ENCODE measurements around the gene RGS14. TPM values are rescaled to one million over a fixed set of nuclear protein-coding genes. Genes with fewer than 3 reads are reported as not detected.

The RGS14 gene
- total and polyA plus RNA-seq, 2 donors (not counting 3 experiments of a cell fraction or from before 2014, with no cell fraction given), result 4.3 to 7.3 TPM

DNA sequence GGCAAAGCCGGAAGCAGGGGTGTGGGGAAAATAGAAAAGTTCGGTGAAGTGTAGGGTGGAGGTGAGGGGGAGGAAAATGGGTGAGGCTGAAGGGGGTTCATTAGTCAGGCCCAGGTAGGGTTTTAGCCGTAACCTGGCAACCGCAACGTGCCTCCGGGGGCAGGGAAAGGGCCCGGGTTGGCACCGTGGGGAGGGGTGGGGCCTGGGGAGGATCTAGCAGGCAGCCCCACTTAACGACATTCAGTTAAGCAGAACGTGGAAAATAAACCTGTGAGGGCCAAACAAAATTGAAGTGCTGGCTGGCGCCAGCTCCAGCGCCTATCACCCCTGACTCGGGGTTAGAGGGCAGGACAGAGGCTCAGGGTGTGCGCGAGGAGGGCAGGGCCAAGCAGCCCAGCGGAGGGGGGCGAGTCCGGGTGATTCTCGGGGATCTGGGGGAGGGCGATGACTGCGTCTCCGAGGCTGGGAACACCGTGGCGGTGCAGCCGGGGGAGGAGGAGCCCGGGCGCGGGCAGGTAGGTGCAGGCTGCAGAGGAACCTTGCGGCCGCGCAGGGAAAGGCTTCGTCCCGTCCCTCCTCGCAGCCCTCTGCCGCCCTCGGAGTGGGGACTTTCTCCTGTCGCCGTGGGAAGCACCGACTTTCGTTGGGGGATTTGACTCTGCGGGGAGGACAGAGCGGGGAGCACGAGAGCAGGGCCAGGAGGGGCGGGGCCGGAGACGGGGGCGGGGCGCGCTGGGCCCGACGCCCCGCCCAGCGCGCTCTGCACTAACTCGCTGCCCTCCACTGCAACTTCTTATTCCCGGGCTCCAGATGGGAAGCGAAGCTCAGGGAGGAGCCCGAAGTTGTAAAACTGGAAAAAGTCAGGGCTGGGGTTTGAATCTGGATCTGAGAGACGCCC lies 5.1 kb downstream of the RGS14 start:
- BruUV-seq (replicated peaks), result no TSS peak
- H3K27ac ChIP-seq (ENCODE audit: insufficient read depth, low read depth, low read length), result no peak overlapping the region
- no peak for TF ChIP-seq POLR2AphosphoS5 (IDR thresholded peaks at IDR 0.05; ENCODE audit: insufficient read depth, low read depth, low read length)
- TF ChIP-seq FOS (IDR thresholded peaks at IDR 0.05; ENCODE audit: borderline replicate concordance, insufficient read depth, low read length), result no peak
- no peak for TF ChIP-seq POLR2A (IDR thresholded peaks at IDR 0.05; ENCODE audit: low read depth, low read length)
- TF ChIP-seq, protein P1, sequence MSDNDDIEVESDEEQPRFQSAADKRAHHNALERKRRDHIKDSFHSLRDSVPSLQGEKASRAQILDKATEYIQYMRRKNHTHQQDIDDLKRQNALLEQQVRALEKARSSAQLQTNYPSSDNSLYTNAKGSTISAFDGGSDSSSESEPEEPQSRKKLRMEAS (IDR thresholded peaks at IDR 0.05; ENCODE audit: insufficient read depth, insufficient read length), result no peak
- no peak for TF ChIP-seq JUN (IDR thresholded peaks at IDR 0.05; ENCODE audit: borderline replicate concordance, insufficient read depth, insufficient read length, low read depth)
- TF ChIP-seq MYC (IDR thresholded peaks at IDR 0.05; ENCODE audit: low read depth, low read length), result no peak
- TF ChIP-seq, protein P2, sequence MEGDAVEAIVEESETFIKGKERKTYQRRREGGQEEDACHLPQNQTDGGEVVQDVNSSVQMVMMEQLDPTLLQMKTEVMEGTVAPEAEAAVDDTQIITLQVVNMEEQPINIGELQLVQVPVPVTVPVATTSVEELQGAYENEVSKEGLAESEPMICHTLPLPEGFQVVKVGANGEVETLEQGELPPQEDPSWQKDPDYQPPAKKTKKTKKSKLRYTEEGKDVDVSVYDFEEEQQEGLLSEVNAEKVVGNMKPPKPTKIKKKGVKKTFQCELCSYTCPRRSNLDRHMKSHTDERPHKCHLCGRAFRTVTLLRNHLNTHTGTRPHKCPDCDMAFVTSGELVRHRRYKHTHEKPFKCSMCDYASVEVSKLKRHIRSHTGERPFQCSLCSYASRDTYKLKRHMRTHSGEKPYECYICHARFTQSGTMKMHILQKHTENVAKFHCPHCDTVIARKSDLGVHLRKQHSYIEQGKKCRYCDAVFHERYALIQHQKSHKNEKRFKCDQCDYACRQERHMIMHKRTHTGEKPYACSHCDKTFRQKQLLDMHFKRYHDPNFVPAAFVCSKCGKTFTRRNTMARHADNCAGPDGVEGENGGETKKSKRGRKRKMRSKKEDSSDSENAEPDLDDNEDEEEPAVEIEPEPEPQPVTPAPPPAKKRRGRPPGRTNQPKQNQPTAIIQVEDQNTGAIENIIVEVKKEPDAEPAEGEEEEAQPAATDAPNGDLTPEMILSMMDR (IDR thresholded peaks at IDR 0.05; ENCODE audit: extremely low read depth in 1 of 2, insufficient read depth in 1 of 2, low read depth in 1 of 2, low read length in 2 of 2), result no peak
- no peak for TF ChIP-seq GATA2 (IDR thresholded peaks at IDR 0.05; ENCODE audit: insufficient read depth, insufficient read length, low read depth, low read length)
- TF ChIP-seq EZH2 (IDR thresholded peaks at IDR 0.05; ENCODE audit: borderline replicate concordance, low read depth, low read length, severe bottlenecking), result no peak
- no peak overlapping the region for H3K9ac ChIP-seq (replicated peaks; ENCODE audit: extremely low read depth, insufficient read depth, low read length)
- no peaks in the 10 kb centered on the region for H3K36me3 ChIP-seq (ENCODE audit: control insufficient read depth in 2 of 2, extremely low read depth in 1 of 2, insufficient read depth in 2 of 2, low read length in 2 of 2)
- H3K9me3 ChIP-seq (replicated peaks; ENCODE audit: control insufficient read depth, insufficient read depth, low read length), result no peaks in the 10 kb centered on the region
- peaks cover 25% of the 10 kb centered on the region for H3K4me1 ChIP-seq (ENCODE audit: control insufficient read depth, extremely low read depth, insufficient read depth, low read length)
- H3K4me3 ChIP-seq (replicated peaks in 1 of 3; ENCODE audit: insufficient read depth in 1 of 3, low read depth in 1 of 3, low read length in 3 of 3), result peak overlapping the region in 2 of 3 experiments; percentile 17 to 24
- FAIRE-seq (peak; percentile 77), DNase-seq (ENCODE audit: low read depth, low spot score) (peak; percentile 53)
- ChIA-PET POLR2A (no interaction called here), CTCF (interaction anchor here (1.0 to 1.8 kb wide), 2 partner anchors 11 to 27 kb away, joined by 3 to 9 read pairs; partner anchors contain the start of gene LMAN2)
- H4K20me1 ChIP-seq (replicated peaks; ENCODE audit: control insufficient read depth, extremely low read depth, insufficient read depth, low read length), result no peaks in the 10 kb centered on the region
- H3K4me2 ChIP-seq (ENCODE audit: insufficient read depth, low read length), result peak overlapping the region; percentile 57
- no peaks in the 10 kb centered on the region for H3K27me3 ChIP-seq (ENCODE audit: control insufficient read depth in 2 of 2, insufficient read depth in 2 of 2, low read length in 2 of 2)
- peak overlapping the region; percentile 89 for H2AFZ ChIP-seq (ENCODE audit: low read depth, low read length)
- no peaks in the 10 kb centered on the region for H3K79me2 ChIP-seq (ENCODE audit: control insufficient read depth, insufficient read depth, low read length)
- dilution Hi-C loops (cut with MboI; ENCODE audit: extremely low pct_ligation_motif_present, low sequenced_read_pairs) (loop anchor here (5.0 kb wide), 1 partner anchor 41 kb away; no protein-coding TSS in a partner anchor), intact Hi-C loops (cut with micrococcal nuclease) (no loop called here)
- H3K9me1 ChIP-seq (replicated peaks; ENCODE audit: control insufficient read depth, extremely low read depth, insufficient read depth, low read length), result no peaks in the 10 kb centered on the region
